Progenitor cell of endocrine pancreas (in vitro differentiated cells): ENCODE results near the gene HOXB4. TPM values are rescaled to one million over a fixed set of nuclear protein-coding genes. Genes with fewer than 3 reads are reported as not detected.
"Not testable (repeated sequence)": the region's sequence is repeated elsewhere in the genome, so short reads cannot be mapped to it uniquely, and the experiment has no call there.

Source experiments
- DNase-seq: peaks from one replicate; pipeline ENCODE4 v3.0.0; 2021; ENCODE audit warnings: low spot score; ENCODE audit not compliant: unreplicated experiment
- H3K27ac Mint-ChIP-seq: 2 replicates; pipeline ENCODE4 v1.8.0; 2021; ENCODE audit warnings: mild to moderate bottlenecking, moderate library complexity, mixed read lengths
- H3K27me3 Mint-ChIP-seq: 2 replicates; pipeline ENCODE4 v1.8.0; 2021; ENCODE audit warnings: mixed read lengths
- H3K36me3 Mint-ChIP-seq: 2 replicates; pipeline ENCODE4 v1.8.0; 2022; ENCODE audit warnings: mixed read lengths; ENCODE audit not compliant: insufficient read depth
- H3K4me1 Mint-ChIP-seq: 2 replicates; pipeline ENCODE4 v1.8.0; 2021; ENCODE audit warnings: low read depth, mixed read lengths
- H3K4me3 Mint-ChIP-seq: 2 replicates; pipeline ENCODE4 v1.8.0; 2021; ENCODE audit warnings: low read depth, mild to moderate bottlenecking, moderate library complexity, mixed read lengths
- H3K9me3 Mint-ChIP-seq: 2 replicates; pipeline ENCODE4 v1.8.0; 2021; ENCODE audit warnings: low read depth, mixed read lengths
- total RNA-seq: library from RNA; stranded (reverse); gene quantifications from 2 replicates; pipeline ENCODE4 v1.2.1, GENCODE V29; 2021
- TF ChIP-seq, protein P1 (sequence below): fragments of 200-600 bp; sonication (generic); IDR thresholded peaks from one replicate; pipeline ENCODE4 v1.5.0; 2021; ENCODE audit warnings: antibody characterized with exemption, mild to moderate bottlenecking; ENCODE audit not compliant: unreplicated experiment

Gene HOXB4
- total RNA-seq, 1 donor from 2014 or later: 3.4 TPM

DNA sequence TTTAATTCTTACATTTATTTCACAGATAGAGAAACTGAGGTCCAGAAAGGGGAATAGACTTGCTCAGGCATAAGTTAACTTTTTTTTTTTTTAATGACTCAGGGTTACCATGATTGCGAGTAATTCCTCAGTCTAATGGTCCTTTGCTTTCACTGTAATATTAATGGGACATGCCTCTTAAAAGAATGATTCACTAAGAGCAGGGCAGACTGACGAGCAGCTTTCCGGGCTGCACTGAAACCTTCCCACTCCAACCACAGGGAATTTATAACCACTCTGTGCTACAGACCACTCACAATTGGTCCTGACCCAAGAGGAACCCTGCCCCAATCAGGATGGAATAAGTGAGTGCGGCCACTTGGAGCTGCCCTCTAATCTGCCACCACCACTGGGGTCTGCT, 39.0 kb downstream of the HOXB4 start:
- TF ChIP-seq, protein P1, sequence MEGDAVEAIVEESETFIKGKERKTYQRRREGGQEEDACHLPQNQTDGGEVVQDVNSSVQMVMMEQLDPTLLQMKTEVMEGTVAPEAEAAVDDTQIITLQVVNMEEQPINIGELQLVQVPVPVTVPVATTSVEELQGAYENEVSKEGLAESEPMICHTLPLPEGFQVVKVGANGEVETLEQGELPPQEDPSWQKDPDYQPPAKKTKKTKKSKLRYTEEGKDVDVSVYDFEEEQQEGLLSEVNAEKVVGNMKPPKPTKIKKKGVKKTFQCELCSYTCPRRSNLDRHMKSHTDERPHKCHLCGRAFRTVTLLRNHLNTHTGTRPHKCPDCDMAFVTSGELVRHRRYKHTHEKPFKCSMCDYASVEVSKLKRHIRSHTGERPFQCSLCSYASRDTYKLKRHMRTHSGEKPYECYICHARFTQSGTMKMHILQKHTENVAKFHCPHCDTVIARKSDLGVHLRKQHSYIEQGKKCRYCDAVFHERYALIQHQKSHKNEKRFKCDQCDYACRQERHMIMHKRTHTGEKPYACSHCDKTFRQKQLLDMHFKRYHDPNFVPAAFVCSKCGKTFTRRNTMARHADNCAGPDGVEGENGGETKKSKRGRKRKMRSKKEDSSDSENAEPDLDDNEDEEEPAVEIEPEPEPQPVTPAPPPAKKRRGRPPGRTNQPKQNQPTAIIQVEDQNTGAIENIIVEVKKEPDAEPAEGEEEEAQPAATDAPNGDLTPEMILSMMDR: no peak
- Mint-ChIP-seq H3K4me1 (peaks cover 14% of the 10 kb centered on the region), H3K4me3 (no peak overlapping the region), H3K9me3 (no peaks in the 10 kb centered on the region), H3K27ac (no peak overlapping the region), H3K27me3 (peaks cover 53% of the 10 kb centered on the region), H3K36me3 (peaks cover 4% of the 10 kb centered on the region)
- DNase-seq: no peak

DNA sequence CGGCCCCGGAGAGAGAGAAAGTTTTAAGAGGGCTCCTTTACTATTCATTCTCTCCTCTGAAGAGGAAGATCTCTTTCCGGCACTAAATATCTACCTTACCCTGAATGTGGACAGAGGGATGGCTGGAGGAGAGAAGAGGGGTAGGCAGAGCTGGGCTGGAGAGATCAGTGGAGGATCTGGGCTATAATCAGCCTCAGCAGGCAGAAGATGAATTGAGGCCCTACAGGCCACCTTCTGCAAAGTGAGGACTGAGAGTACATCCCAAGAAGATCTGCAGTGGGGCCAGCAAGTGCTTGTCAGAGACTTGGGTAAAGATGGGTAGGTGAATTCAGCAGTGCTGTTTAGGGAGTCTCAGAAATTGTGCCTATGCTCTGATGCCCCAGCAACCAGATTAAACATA, 40.8 kb downstream of the HOXB4 start:
- Mint-ChIP-seq H3K4me3 (no peak overlapping the region), H3K4me1 (peaks cover 10% of the 10 kb centered on the region), H3K36me3 (peaks cover 2% of the 10 kb centered on the region), H3K9me3 (no peaks in the 10 kb centered on the region), H3K27me3 (peaks cover 49% of the 10 kb centered on the region), H3K27ac (no peak overlapping the region)
- DNase-seq: no peak
- TF ChIP-seq, protein P1: no peak

DNA sequence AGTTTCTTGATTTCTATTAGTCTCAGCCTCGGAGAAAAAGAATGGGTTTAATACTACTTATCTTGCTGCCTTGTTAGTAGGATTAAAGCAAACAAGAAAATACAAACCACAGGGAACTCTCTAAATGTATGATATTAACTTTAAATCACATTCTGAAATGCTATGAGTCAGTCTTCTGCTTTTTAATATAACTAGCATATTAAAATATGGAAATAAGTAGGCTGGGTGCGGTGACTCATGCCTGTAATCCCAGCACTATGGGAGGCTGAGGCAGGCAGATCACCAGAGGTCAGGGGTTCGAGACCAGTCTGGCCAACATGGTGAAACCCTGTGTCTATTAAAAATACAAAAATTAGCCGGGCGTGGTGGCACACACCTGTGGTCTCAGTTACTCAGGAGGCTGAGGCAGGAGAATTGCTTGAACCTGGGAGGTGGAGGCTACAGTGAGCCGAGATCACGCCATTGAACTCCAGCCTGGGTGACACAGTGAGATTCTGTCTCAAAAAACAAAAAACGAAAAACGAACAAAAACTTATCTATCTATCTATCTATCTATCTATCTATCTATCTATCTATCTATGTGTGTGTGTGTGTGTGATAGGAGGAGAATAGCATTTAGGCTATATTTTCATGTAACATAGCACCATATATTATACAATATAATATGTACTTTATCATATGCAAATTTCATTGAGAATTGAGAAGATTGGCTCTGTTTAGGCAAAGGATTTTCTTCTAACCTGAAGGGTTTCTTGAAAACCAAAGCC, 42.2 kb downstream of the HOXB4 start:
- not testable (repeated sequence) for H3K27ac Mint-ChIP-seq, H3K4me3 Mint-ChIP-seq, DNase-seq, H3K4me1 Mint-ChIP-seq, H3K36me3 Mint-ChIP-seq, H3K9me3 Mint-ChIP-seq
- H3K27me3 Mint-ChIP-seq: peaks cover 50% of the 10 kb centered on the region

DNA sequence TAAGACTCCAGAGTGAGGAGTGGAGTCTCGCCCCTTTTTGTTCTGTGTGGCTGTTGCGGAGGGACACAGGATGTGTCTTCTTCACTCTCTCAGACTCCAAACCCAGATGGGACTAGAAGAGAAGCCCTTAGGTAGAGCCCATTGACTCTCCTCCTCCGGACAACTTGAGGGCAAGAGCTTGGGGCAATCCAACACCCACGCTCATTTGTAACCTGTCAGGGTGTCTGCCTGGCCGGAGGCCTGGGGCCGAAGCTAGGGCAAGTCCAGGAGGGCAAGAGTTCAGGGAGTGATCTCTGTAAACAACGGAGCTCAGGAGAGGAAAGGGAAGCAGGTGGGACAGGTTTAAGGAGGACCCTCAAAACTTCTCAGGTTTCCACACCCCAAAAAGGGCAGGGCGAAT, 45.9 kb downstream of the HOXB4 start:
- TF ChIP-seq, protein P1: no peak
- H3K4me3 Mint-ChIP-seq: no peak overlapping the region
- peaks cover 10% of the 10 kb centered on the region for H3K4me1 Mint-ChIP-seq
- H3K27me3 Mint-ChIP-seq: peaks cover 55% of the 10 kb centered on the region
- DNase-seq: no peak
- H3K27ac Mint-ChIP-seq: peak overlapping the region; percentile 59
- H3K9me3 Mint-ChIP-seq: no peaks in the 10 kb centered on the region
- no peaks in the 10 kb centered on the region for H3K36me3 Mint-ChIP-seq

DNA sequence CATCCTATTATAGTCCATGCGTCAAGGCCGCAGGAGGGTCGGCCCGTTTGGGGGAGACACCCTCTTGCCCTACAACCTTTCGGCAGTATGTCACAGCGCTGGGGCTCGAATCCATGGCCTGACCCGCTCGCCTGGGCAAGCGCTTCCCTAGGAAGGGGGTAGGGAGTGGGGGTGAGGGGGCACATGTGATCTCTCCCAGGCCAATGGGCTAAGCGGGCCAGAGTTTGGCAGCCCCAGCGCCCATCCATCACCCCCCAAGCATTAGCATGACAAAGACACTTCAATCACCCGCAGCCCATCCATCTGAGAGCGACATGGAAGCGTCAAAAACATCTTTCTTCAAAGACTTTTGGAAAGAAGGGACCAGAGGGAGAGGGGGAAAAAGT, 47.3 kb downstream of the HOXB4 start, which contains the start of gene HOXB1:
TSS of gene HOXB1 (minus strand) at position 125 of the 386 bp plus-strand sequence. CDS start at position 18, 107 bp downstream.
- Mint-ChIP-seq H3K36me3 (no peaks in the 10 kb centered on the region), H3K4me3 (peak within 1 kb of the TSS; percentile 6), H3K4me1 (peaks cover 14% of the 10 kb centered on the region), H3K27me3 (peaks cover 59% of the 10 kb centered on the region), H3K27ac (peak within 1 kb of the TSS; percentile 49), H3K9me3 (no peaks in the 10 kb centered on the region)
- DNase-seq: no peak
- TF ChIP-seq, protein P1: no peak
